ENCODE data around the gene NR6A1.

Gene NR6A1

GRCh38 chr9:124517600-124517999 is 253.5 kb downstream of the NR6A1 start:
- no peak for DNase-seq

- no peak for DNase-seq
Observed at GRCh38 chr9:124514874-124515273, 256.2 kb downstream of the NR6A1 start.

- DNase-seq = no peak
Observed at GRCh38 chr9:124514125-124514524, 257.0 kb downstream of the NR6A1 start.

- peak; percentile 33 for DNase-seq
Observed at GRCh38 chr9:124513376-124513994, 257.6 kb downstream of the NR6A1 start.

GRCh38 chr9:124512806-124513204 is 258.3 kb downstream of the NR6A1 start:
- no peak for DNase-seq

- DNase-seq = no peak
Observed at GRCh38 chr9:124511891-124512805, 259.0 kb downstream of the NR6A1 start.

GRCh38 chr9:124511426-124511840 is 259.7 kb downstream of the NR6A1 start:
- no peak for DNase-seq

GRCh38 chr9:124510650-124511425 is 260.3 kb downstream of the NR6A1 start:
- no peak for DNase-seq

GRCh38 chr9:124507880-124508423 is 263.2 kb downstream of the NR6A1 start:
- DNase-seq = no peak

- no peak for DNase-seq
Observed at GRCh38 chr9:124506931-124507879, 263.9 kb downstream of the NR6A1 start, which contains the start of gene NR5A1. Gene NR5A1 (minus strand): TSS chr9:124507399. CDS start chr9:124503395, 4,004 bp downstream.

- no peak for DNase-seq
Observed at GRCh38 chr9:124506433-124506832, 264.7 kb downstream of the NR6A1 start.

GRCh38 chr9:124505901-124506346 is 265.2 kb downstream of the NR6A1 start:
- DNase-seq = no peak

- DNase-seq = no peak
Observed at GRCh38 chr9:124505006-124505900, 265.9 kb downstream of the NR6A1 start.

GRCh38 chr9:124504530-124505005 is 266.5 kb downstream of the NR6A1 start:
- DNase-seq = no peak

GRCh38 chr9:124503713-124504529 is 267.2 kb downstream of the NR6A1 start:
- DNase-seq = no peak

- no peak for DNase-seq
Observed at GRCh38 chr9:124502711-124503702, 268.1 kb downstream of the NR6A1 start.

- no peak for DNase-seq
Observed at GRCh38 chr9:124501771-124502320, 269.3 kb downstream of the NR6A1 start.

Data from RPMI8226 (cell line).